NCI-H1105 (cell line): ENCODE data around the gene GRIA4.

Source experiments
- DNase-seq: peaks from one replicate; lab custom pipeline; 2025; lab: John Stamatoyannopoulos, UW

GRIA4 gene

DNA sequence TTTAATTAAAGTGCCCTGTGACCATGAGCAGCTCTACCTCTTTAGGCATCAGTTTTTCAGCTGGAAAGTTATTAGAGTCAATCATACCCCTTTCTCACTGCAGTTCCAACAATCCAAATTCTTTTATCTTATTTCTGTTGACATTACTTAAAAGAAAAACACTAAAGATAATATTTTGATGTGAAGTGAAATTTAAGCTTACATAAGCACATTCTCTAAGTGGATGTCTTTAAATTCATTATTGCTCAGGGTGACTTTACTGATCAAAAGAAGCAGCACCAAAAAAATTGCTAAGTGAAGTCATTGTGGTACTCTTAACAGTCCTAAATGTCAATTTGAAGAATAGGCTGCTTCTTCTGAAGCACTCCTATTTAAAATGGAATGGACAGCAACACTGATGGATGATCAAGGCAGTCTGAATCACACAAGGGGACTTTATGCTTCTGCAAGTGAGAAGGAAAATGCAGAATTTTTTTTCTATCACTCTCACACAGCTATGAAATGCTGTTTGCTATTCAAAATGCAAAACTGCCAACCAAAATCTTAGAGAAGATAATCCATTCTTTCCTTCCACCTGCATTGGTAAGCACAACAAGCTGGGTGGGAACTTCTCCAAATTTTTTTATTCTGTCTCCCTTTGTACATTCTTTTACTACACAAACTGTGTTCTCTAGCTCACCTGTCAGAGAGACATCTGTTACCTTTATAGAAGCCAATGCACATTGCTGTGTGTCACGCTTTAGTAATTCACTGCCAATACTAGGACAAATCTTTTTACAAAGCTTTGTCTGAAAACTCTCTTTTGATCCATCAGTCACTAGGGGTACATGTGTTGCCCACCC is 179.9 kb downstream of the GRIA4 start:
- no peak for DNase-seq

DNA sequence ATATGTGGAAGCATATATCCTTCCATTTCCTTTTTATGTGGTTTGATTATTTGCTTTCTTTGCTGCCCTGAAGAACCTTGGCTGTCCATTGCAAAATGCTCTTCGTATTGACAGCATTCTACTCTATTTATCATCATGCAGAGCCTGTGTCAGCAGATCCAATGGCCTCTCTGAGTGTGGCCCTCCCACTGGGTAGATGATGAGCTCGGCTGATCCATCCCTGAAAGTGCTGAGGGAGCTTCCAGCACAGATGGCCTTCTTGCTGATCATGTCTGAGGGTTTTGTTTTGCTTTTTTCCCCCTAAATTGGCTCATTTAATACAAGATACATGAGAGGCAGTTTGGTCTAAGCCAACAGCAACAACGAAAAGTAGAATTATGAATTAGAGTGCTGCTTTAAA is 181.0 kb downstream of the GRIA4 start:
- no peak for DNase-seq

DNA sequence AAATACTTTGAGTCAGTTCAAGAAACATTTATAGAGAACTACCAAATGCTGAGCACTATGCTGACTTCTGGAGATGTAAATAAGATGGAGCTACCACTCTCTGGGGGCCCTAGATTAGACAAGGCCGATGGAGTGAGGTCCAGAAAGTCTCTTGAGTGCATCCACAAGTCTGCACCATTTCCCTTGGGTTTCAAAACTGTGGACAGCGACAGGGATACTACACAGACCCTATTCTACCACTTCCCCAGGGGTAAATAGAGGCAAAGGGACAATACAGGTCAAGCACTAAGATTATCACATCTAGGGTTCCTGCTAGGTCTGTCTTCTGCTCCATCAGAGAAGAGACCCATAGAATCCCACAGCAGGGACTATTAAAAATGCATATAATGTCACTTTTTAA is 183.2 kb downstream of the GRIA4 start:
- no peak for DNase-seq

DNA sequence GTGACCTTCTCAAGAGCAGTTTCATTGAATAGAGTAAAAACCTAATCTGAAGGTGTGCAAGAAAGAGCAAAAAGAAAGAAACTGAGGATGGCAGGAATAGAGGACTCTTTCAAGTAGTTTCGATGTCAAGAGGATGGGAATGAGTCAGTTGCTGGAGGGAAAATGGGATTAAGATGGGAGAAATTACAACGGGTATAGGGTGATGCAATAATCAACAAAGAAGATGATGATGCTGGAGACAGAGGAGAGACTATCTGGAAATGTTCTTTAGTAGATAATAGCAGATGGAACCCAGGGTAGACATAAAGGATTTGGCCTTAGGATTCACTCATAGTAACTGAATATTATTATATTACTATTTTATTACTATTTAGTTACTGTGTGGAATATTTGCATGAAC is 189.4 kb downstream of the GRIA4 start:
- DNase-seq, result no peak

DNA sequence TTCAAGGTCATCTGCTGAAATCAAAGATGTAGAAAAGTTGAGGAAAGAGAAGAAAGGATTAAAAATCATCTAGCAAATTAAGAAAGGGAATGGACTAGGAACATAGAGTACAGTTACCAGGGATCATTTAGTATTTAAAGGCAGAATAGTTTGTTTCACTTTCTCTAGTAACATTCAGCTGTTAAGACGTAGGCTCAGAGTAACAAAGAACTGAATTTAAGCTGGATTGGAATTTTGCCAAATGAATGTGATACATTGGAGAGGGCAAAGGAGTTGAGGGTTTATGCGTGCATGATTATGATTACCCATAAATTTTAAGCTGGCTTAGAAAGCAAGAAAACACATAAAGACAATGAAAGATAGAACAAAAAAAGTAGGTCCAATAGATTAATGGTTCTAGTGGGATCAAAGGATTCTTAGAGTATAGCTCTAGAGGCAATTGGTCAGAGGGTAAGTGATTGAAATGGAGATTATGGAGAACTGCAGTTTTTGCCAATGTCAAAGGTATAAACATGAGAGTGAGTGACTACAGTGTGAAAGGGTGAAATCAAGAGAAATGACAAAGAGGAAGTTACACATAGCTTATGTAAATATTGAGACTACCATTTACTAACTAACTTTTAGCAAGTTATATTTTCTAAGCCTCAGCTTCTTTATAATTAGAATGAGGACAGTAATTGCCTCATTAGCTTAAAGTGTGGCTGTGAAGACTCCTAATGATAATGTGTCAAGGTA is 190.0 kb downstream of the GRIA4 start:
- DNase-seq, result peak; percentile 39

DNA sequence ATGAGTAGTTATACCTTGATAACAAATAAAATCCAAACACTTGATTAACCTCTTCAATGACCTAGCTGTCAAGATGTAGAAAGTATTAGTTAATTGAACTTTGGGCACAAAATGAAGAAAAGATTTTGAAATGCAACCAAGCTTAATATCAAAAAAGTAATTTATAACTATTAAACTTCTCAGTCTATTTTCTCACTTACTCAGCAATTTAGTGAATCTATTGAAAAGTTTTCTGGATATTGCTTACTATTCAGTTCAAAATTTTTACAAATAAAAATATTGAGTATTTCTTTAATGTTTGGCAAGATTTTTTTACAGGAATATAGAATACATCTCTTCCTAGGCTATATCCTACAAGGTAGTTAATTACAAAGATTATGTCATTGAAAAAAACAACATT is 192.5 kb downstream of the GRIA4 start:
- DNase-seq, result no peak

DNA sequence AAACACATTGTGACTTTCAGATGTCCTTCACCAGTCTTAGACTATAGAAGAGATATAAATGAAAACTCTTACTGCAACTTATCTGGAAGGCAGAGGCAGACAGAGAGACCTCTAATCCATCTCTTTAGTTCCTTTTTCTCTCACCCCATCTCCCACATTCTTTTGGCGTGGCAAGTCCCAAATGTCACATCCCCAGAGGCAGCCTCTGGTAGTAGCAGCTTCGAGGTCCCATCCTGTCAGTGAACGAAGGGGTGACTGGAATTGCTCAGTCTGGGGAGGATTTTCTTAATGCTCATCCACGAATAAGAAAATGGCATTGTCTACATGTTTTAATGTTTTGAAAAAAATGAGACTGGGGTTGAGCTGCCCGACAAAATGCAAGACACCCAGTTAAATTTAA is 201.4 kb downstream of the GRIA4 start:
- DNase-seq, result no peak

DNA sequence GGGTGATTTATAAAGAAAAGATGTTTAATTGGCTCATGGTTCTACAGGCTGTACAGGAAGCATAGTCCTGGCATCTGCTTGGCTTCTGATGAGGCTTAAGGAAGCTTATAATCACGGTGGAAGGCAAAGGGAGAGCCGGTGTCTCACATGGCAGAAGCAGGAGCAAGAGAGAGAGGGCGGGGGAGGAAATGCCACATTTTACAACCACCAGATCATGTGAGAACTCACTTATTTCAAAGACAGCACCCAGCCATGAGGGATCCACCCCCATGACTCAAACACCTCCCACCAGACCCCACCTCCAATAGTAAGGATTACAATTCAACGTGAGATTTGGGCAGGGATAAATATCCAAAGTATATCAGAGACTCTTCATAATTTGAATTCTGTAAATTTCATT is 211.5 kb downstream of the GRIA4 start:
- DNase-seq, result no peak

DNA sequence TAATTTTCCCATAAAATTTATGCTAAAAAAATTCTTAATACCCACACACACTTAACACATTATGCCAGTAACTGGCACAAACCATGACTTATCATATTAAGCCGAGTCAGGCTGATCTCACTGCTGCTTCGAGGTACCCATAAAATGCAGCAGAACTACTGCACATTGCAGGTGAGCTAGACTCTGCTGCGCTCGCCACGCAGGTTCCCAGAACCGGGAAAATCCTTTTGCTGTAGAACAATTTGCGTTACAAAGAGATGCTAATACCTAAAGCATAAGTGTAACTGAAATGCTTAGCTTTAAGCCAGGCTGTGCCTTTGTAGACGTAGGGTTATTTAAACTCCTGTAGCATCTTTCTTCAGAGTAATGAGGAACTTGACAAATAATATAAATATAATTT is 211.9 kb downstream of the GRIA4 start:
- DNase-seq, result no peak

DNA sequence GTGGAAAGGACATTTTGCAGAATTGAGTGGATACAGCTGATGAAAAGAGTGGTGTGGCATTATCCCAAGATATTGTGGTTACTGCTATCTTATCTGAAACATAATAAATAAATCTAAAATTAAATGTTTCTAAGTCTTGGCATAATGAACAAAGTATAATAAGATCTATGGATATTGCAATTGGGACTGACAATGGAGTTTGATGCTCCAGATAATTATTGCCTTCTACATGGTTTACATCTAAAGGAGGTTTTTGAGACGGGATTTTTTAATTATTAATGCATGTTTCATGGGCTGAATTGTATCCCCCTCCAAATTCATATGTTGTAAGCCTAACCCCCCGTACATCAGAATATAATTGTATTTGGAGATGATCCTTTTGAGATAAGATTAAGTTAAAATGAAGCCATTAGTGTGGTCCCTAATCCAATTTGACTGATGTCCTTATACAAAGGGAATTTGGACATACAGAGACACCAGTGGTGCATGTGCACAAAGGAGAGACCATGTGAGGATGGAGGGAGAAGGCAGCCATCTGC is 213.7 kb downstream of the GRIA4 start:
- DNase-seq, result no peak

DNA sequence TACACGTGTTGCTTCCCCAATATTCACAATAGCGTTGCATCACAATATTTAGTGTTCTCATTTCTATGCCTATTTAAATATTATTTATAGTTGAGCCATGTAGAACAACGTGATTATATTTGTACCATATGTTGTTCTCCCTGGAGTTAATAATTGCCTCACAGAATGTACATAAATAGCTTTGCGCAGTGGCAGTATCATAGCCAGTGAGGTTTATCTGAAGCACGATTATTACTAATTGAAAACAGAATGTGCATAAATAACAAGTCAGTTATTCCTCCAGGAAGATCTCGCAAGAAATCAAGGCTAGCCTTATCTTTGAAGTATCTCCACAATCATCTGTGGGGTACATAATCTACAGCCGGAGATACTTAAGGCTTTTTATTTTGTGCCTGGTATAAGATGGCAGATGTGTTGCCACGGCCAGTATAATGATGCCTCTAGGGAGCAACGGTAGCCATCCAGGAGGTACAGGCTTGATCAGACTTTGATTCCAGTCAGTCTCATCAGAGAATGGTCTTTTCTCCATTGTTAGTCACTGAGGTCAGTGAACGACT is 214.7 kb downstream of the GRIA4 start:
- no peak for DNase-seq

DNA sequence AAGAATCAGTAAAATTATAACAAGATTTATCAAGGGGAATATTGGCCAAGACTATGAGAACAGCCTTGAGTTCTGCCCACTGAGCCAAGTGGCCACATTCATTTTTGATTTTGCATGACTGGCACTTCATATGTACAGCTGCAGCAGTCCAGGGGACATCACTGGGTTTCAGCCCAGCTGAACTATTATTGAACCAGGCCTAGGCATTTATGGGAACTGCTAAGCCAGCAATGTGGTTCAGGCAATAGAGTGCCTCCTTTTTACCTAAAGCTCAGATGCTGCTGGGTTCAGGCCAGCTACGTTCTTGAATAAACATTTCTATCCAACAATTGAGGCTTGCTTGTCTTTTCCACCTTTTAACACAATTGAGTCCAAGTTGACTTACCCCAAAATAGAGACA is 215.3 kb downstream of the GRIA4 start:
- DNase-seq, result no peak

DNA sequence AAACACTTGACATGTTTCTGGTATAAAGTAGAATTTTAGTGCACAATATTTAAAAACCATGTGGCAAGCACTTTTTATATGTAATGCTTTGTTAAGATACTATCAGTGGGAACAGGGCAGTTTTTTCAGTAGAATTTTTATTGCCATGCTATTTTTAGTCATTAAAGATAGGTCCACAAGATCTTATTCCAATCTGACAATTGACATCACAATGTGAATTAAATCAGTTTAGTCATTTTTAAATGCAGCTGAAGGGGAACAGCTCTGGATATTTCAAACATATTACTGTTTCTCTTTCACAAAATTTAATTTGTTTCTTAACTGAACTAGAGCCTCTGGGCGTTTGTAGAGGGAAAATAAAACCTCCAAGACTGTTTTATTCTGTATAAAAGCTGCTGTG is 218.0 kb downstream of the GRIA4 start:
- DNase-seq, result no peak

DNA sequence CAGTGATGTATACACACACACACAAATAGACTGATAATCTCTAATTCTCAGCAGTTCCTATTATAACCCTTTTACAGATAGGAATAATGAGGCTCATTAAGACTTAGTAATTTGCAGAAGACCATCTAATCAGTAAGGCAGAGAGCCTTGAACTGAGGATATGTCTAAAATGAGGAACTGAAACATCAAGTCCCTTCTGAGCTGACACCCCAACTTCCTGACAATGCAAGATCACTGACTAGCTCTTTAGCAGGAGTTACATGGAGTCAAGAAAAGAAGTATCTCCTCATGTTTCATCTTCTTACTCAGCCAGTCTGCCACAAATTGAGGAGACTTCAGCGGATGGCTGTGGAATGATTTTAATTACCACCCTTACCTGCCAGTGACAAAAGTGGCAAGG is 219.2 kb downstream of the GRIA4 start:
- DNase-seq, result no peak

DNA sequence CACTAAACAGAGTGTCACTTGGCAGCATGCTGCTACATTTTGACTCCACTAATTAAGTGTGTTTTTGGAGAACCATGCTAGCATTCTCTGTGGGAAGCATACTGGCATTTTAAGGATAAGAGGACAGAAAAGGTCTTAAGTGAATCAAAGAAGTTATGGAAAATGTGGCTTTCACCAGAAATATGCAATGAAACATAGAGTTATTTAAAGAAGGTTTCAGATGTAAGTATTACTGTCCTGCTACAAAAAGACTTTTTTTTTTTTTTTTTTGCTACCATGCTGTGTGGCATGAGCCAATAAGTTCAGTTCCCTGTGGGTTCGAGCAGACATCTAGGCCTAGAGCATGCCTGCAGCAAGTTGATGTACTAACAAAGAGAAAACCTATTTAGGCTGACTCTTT is 224.6 kb downstream of the GRIA4 start:
- no peak for DNase-seq

DNA sequence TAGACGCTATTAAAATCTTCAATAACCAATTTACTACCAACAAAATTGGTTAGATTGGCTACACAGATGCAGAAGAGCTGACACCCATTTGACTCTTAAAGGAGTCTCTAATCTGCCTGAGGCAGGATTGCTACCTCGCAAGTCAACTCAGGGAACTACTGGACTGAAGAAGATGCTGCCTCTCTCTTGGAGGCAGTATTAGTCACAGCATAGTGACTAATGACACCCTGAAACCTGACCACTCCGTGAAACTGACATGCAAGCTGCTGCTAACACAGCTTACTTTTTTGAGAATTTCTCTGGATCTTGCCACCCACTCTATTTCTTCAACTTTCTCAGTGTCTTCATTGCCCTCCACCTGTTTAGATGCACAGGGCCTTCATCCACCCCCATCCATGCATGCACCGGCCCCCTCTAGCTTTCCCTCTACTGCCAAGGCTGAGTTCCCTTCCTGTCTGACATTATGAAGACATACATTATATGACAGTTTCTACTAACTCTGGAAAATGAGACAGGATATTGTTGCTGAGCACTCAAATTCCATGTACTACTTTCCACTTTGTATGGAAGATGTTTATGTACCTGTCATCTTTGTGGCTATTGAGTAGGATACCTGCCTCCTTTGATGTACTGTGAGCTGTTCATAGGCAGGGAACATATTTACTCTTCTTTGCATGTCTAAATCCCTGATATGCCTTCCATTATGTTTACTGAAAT is 229.0 kb downstream of the GRIA4 start:
- no peak for DNase-seq

DNA sequence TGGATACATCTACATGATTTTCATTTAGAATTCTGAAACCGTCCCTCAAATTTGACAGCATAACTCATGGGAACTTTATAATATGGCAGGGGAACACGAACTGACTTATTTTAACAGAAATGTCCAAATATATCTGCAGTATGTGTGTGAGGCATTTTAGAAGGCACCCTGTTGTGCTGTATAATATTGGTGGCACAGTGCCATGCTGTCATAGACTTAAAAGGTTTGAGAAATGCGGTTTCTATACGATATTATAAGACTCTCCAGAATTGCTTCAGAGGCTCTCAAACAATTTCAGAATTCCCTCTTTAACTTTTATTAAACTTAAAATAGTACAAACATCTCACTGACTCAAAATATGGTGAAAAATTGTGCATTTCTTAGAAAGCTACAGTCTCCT is 230.5 kb downstream of the GRIA4 start:
- DNase-seq, result no peak

DNA sequence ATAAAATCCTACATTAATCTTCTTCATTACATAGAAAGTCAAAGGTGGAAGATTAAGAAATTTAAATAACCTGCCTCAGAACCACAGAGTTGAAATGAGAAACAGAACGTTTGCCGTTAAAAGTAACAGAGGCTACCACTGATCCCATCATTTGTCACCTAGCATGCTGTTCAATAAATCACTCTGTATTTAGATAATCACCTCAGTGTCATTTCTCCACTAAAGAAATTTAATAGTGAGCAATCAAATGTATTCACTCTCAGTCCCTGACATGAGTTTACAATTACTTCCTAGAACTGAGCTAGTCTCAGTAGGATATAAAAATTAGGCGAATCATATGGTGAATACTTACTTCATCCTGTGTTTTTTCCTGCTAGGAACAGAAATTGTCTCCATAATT is 242.5 kb downstream of the GRIA4 start:
- no peak for DNase-seq

DNA sequence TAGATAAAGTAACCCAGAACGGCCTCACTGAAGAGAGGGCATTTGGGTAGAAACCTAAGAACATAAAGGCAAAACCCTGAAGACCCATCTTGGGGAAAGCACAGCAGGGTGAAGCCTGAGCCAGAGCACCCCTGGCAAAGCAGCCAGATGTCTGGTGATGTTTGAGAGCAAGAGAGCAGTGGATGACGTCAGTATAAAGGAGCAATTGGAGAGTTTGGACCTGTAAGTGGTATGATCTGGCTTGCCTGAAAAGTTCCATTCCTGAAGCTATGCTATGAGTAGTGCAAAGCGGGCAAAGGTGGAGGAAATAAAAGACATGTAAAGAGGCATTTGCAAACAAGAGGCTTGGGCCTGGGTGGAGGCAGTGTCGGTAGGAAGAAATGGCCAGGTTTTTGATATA is 244.4 kb downstream of the GRIA4 start:
- DNase-seq, result no peak

DNA sequence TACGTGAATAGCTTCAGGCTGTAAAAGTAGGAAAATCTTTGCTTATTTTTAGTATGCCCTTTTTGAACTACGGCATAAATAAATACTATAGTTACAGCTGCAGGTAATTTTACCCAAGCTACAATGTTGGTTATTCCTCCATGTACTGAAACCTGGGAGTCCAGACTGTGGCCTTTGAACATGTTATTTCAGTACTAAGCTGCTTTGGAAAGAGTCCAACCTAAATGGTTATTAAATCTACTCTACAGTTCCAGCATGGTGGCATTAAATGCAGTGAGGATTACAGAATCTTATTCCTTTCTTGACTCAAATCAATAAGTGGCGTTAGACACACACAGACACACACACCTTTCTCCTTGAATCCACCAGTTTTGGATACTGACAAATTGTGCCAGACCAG is 247.1 kb downstream of the GRIA4 start:
- no peak for DNase-seq

DNA sequence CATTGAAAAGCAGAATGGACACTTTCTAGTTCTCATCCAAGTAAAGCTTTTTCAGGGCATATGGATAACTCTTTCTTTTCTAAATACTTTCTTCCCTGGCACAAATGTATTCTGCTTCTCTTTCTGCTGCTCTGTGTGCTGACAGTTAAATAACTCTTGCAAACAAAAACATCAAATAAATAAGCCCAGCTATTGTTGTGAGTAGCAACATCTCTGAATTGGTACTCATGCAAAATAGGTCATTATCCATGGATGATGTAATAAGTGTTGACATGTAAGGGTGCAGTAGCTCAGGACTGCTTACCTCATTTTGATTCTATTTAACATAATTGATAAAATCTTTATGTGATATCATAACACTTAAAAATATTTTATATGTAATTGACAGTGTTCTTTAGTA is 247.9 kb downstream of the GRIA4 start:
- DNase-seq, result no peak

DNA sequence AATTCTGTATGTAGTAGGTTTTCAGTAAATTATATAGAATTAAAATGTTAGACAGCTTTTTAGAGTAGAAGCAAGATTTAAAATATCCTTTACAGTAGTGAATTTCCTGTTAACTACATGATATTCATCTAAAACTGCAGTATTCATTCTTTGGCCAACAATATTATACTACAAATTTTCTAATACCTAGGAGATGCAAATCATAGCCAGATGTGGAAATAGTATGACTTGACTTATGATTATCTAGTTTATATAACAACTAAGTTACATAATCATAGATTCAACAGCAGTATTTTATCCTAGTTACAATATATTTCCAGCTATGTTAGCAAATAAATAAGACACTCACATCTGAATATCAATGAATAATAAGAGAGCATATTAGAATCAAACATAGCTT is 249.0 kb downstream of the GRIA4 start:
- DNase-seq, result no peak
